Neutrophil (primary cell): ENCODE measurements around the gene PTPN13.

ENCODE experiments used
- H3K27ac ChIP-seq: fragments of 200-600 bp; sonication (generic); 2 replicates; pipeline ENCODE4 v1.5.1; 2016; ENCODE audit warnings: mild to moderate bottlenecking, moderate library complexity
- H3K27me3 ChIP-seq: fragments of 200-600 bp; sonication (generic); 2 replicates; pipeline ENCODE4 v1.6.0; 2016; ENCODE audit warnings: mild to moderate bottlenecking
- H3K36me3 ChIP-seq: fragments of 200-600 bp; sonication (generic); 2 replicates; pipeline ENCODE4 v1.5.1; 2017
- H3K4me1 ChIP-seq, 2 experiments: fragments of 200-600 bp in 1 of 2; sonication (generic) in 1 of 2; 1 replicate in 1 of 2; 2 replicates in 1 of 2; pipeline versions ENCODE4 v1.5.1 to v1.6.1; 2013 to 2016; ENCODE audit warnings: low read depth in 1 of 2, low read length in 1 of 2, mild to moderate bottlenecking in 1 of 2, moderate library complexity in 1 of 2; ENCODE audit not compliant: control insufficient read depth in 1 of 2, insufficient read depth in 1 of 2
- H3K4me3 ChIP-seq, 2 experiments: fragments of 200-600 bp in 1 of 2; sonication (generic) in 1 of 2; 1 replicate in 1 of 2; 2 replicates in 1 of 2; pipeline ENCODE4 v1.5.1; 2013 to 2016; ENCODE audit warnings: low read depth in 1 of 2, low read length in 1 of 2, mild to moderate bottlenecking in 1 of 2, moderate library complexity in 1 of 2
- H3K9me3 ChIP-seq: fragments of 200-600 bp; sonication (generic); 2 replicates; pipeline ENCODE4 v1.5.1; 2016
- TF ChIP-seq, protein P1 (sequence below): fragments of 200-600 bp; sonication (generic); IDR thresholded peaks from 2 replicates; pipeline ENCODE4 v1.5.1; 2016; ENCODE audit warnings: antibody characterized with exemption

The PTPN13 gene

DNA sequence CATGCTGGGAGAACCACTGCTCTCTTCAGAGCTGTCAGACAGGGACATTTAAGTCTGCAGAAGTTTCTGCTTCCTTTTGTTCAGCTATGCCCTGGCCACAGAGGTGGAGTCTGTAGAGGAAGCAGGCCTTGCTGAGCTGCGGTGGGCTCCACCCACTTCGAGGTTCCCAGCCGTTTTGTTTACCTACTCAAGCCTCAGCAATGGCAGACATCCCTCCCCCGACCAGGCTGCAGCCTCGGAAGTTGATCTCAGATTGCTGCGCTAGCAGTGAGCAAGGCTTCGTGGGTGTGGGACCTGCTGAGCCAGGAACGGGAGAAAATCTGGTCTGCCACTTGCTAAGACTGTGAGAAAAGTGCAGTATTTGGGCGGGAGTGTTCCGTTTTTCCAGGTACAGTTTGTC, 136.2 kb downstream of the PTPN13 start:
- Histone ChIP-seq H3K4me1 (no peaks in the 10 kb centered on the region), H3K36me3 (no peaks in the 10 kb centered on the region)
- TF ChIP-seq, protein P1, sequence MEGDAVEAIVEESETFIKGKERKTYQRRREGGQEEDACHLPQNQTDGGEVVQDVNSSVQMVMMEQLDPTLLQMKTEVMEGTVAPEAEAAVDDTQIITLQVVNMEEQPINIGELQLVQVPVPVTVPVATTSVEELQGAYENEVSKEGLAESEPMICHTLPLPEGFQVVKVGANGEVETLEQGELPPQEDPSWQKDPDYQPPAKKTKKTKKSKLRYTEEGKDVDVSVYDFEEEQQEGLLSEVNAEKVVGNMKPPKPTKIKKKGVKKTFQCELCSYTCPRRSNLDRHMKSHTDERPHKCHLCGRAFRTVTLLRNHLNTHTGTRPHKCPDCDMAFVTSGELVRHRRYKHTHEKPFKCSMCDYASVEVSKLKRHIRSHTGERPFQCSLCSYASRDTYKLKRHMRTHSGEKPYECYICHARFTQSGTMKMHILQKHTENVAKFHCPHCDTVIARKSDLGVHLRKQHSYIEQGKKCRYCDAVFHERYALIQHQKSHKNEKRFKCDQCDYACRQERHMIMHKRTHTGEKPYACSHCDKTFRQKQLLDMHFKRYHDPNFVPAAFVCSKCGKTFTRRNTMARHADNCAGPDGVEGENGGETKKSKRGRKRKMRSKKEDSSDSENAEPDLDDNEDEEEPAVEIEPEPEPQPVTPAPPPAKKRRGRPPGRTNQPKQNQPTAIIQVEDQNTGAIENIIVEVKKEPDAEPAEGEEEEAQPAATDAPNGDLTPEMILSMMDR, result no peak

DNA sequence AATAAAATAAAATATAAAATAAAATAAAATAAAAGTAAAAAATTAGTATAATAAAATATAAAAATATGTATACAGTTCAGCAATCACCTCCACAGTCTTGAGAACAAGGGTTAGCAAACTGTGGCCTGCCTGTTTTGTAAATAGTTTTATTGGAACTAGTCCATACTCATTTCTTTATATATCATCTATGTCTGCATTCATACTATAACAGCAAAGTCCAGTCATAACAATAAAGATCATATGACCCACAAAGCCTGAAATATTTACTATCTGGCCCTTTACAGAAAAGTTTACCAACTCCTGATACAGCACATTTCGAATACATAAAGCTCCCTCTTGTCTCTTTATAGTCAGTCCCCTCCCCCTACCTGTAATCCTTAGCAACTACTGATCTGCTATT, 143.1 kb downstream of the PTPN13 start:
- H3K27me3 ChIP-seq, result no peaks in the 10 kb centered on the region
- H3K4me1 ChIP-seq, result no peaks in the 10 kb centered on the region
- no peaks in the 10 kb centered on the region for H3K9me3 ChIP-seq
- no peaks in the 10 kb centered on the region for H3K36me3 ChIP-seq
- H3K27ac ChIP-seq, result no peak overlapping the region
- TF ChIP-seq, protein P1, result no peak
- no peak overlapping the region for H3K4me3 ChIP-seq

More for the DNA sequence above, 136.2 kb downstream of the PTPN13 start:
- Histone ChIP-seq H3K9me3 (no peaks in the 10 kb centered on the region), H3K27me3 (no peaks in the 10 kb centered on the region), H3K27ac (no peak overlapping the region), H3K4me3 (no peak overlapping the region)

DNA sequence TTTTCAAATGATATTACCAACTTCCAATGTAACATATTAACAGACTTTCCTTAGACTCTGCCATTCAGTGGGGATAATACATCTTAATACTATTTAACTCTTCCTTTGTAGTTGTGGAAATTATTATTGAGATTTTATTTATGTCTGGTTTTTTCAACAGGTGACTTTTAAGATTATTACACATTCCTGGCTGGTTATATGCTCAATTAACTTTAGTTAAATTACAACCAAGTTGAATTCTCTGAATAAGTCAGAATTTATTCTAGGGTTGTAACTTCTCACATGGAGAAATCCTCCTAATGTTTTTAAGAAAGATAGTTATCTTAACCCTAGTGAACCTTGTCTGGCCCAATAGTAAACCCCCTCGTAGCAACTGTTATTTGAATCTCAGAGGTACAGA, 147.7 kb downstream of the PTPN13 start:
- Histone ChIP-seq H3K9me3 (no peaks in the 10 kb centered on the region), H3K27me3 (no peaks in the 10 kb centered on the region), H3K4me3 (no peak overlapping the region), H3K4me1 (no peaks in the 10 kb centered on the region), H3K36me3 (no peaks in the 10 kb centered on the region), H3K27ac (no peak overlapping the region)
- TF ChIP-seq, protein P1, result no peak

DNA sequence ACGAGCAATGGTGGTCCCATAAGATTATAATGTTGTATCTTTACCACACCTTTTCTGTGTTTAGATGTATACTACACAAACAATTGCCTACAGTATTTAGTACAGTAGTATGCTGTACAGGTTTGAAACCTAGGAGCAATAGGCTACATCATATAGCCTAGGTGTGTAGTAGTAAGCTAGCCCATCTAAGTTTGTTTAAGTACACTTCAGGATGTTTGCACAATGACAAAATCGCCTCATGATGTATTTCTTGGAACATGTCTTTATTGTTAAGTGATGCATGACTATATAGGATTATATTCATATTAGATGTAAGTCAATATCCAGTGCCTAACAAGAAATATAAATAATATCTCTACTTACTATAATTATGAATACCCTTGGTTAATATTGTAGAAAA, 150.5 kb downstream of the PTPN13 start:
- Histone ChIP-seq H3K27me3 (no peaks in the 10 kb centered on the region), H3K9me3 (no peaks in the 10 kb centered on the region), H3K36me3 (no peaks in the 10 kb centered on the region), H3K27ac (no peak overlapping the region), H3K4me3 (no peak overlapping the region), H3K4me1 (no peaks in the 10 kb centered on the region)
- TF ChIP-seq, protein P1, result no peak

DNA sequence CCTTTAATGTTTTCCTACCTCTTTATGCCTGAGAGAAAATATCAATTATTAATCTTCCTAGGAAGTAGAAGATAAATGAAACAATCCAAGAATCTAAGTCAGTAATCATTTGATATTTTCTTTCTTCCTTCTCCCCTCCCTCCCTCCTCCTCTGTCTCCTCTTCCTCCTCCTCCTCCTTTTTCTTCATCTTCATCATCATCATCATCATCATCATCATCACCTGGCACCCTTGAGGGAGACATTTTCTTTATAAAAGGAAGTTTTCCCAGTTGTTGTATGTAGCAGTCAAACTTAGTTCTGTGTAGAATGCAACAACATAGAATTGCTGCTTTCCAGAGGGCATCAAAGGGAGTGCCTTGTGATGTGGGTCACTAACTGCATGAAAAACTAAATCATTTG, 155.0 kb downstream of the PTPN13 start:
- H3K36me3 ChIP-seq, result no peaks in the 10 kb centered on the region
- no peaks in the 10 kb centered on the region for H3K4me1 ChIP-seq
- H3K9me3 ChIP-seq, result no peaks in the 10 kb centered on the region
- H3K27me3 ChIP-seq, result no peaks in the 10 kb centered on the region
- TF ChIP-seq, protein P1, result no peak
- H3K27ac ChIP-seq, result no peak overlapping the region
- H3K4me3 ChIP-seq, result no peak overlapping the region

DNA sequence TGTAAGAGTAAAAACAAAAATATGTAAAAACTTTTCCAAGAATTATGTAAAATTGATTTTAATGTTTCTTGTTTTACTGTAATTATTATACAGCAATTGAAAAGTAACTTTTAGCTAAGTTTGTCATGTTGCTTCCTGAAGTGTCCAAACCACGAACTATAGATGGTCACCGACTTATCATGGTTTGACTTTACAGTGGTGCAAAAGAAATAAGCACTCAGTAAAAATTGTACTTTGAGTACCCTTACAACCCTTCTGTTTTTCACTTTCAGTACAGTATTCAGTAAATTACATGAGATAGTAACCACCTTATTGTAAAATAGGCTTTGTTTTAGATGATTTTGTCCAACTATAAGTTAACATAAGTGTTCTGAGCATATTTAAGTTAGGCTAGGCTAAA, 161.3 kb downstream of the PTPN13 start:
- H3K9me3 ChIP-seq, result no peaks in the 10 kb centered on the region
- no peaks in the 10 kb centered on the region for H3K27me3 ChIP-seq
- no peak overlapping the region for H3K27ac ChIP-seq
- H3K4me1 ChIP-seq, result no peaks in the 10 kb centered on the region
- no peaks in the 10 kb centered on the region for H3K36me3 ChIP-seq
- no peak overlapping the region for H3K4me3 ChIP-seq
- TF ChIP-seq, protein P1, result no peak
